Jurkat, Clone E6-1 (cell line): ENCODE results near the gene DEF6. TPM values are rescaled to one million over a fixed set of nuclear protein-coding genes. Genes with fewer than 3 reads are reported as not detected.

Source experiments
- DNase-seq: peaks from one replicate; pipeline ENCODE4 v3.0.0-alpha.2; 2011; ENCODE audit warnings: low read depth, low spot score
- H3K4me3 ChIP-seq: 2 replicates; pipeline ENCODE4 v1.5.1; 2011; ENCODE audit warnings: mild to moderate bottlenecking, low read length, control low read depth, moderate library complexity
- polyA plus RNA-seq: library from polyadenylated mRNA; unstranded; fragments of >200 nt; gene quantifications from one replicate; pipeline ENCODE4 v1.2.1, GENCODE V29; 2012; ENCODE audit warnings: missing spikeins; ENCODE audit not compliant: insufficient read length, insufficient read depth

The DEF6 gene
- polyA plus RNA-seq = 104 TPM

GRCh38 chr6:35297601-35298481 lies at the start of gene DEF6:
DEF6 (plus strand) TSS chr6:35297818; CDS start chr6:35297857, 39 bp downstream.
- peak; percentile 95 for DNase-seq
- H3K4me3 ChIP-seq = peak within 1 kb of the TSS; percentile 91

GRCh38 chr6:35248300-35248699 lies 49.3 kb upstream of the DEF6 start:
- no peak overlapping the region for H3K4me3 ChIP-seq
- no peak for DNase-seq

GRCh38 chr6:35248965-35249364 lies 48.7 kb upstream of the DEF6 start:
- H3K4me3 ChIP-seq = no peak overlapping the region
- no peak for DNase-seq

- no peak overlapping the region for H3K4me3 ChIP-seq
- no peak for DNase-seq
Observed at GRCh38 chr6:35251949-35252348, 45.7 kb upstream of the DEF6 start.

GRCh38 chr6:35253249-35253648 lies 44.4 kb upstream of the DEF6 start:
- no peak for DNase-seq
- H3K4me3 ChIP-seq = no peak overlapping the region

GRCh38 chr6:35258336-35258735 lies 39.3 kb upstream of the DEF6 start:
- DNase-seq = no peak
- H3K4me3 ChIP-seq = peak overlapping the region; percentile 95

- H3K4me3 ChIP-seq = peak overlapping the region; percentile 95
- peak; percentile 37 for DNase-seq
Observed at GRCh38 chr6:35258858-35259193, 38.8 kb upstream of the DEF6 start.

- DNase-seq = peak; percentile 89
- H3K4me3 ChIP-seq = peak within 1 kb of the TSS; percentile 95
Observed at GRCh38 chr6:35259194-35259947, 38.2 kb upstream of the DEF6 start, which contains the start of gene ZNF76. ZNF76 (plus strand) TSS chr6:35259735; CDS start chr6:35281152, 21,417 bp downstream.

GRCh38 chr6:35259948-35260590 lies 37.5 kb upstream of the DEF6 start:
- peak; percentile 66 for DNase-seq
- H3K4me3 ChIP-seq = peak overlapping the region; percentile 95

GRCh38 chr6:35260591-35261570 lies 36.7 kb upstream of the DEF6 start:
- H3K4me3 ChIP-seq = peak overlapping the region; percentile 95
- DNase-seq = no peak

- no peak overlapping the region for H3K4me3 ChIP-seq
- no peak for DNase-seq
Observed at GRCh38 chr6:35262596-35262995, 35.0 kb upstream of the DEF6 start.

- DNase-seq = no peak
- H3K4me3 ChIP-seq = no peak overlapping the region
Observed at GRCh38 chr6:35264550-35265274, 32.9 kb upstream of the DEF6 start.

GRCh38 chr6:35265523-35265922 lies 32.1 kb upstream of the DEF6 start:
- no peak overlapping the region for H3K4me3 ChIP-seq
- DNase-seq = no peak

- no peak for DNase-seq
- no peak overlapping the region for H3K4me3 ChIP-seq
Observed at GRCh38 chr6:35267446-35267845, 30.2 kb upstream of the DEF6 start.

GRCh38 chr6:35267897-35268296 lies 29.7 kb upstream of the DEF6 start:
- no peak overlapping the region for H3K4me3 ChIP-seq

GRCh38 chr6:35272005-35272404 lies 25.6 kb upstream of the DEF6 start:
- DNase-seq = no peak
- H3K4me3 ChIP-seq = no peak overlapping the region

More at GRCh38 chr6:35267897-35268296, 29.7 kb upstream of the DEF6 start:
- DNase-seq = no peak

- DNase-seq = no peak
- no peak overlapping the region for H3K4me3 ChIP-seq
Observed at GRCh38 chr6:35273822-35274559, 23.6 kb upstream of the DEF6 start.
